Loucy (cell line): Measurements from ENCODE around the gene SYNDIG1.

Experiments used
- H2AFZ ChIP-seq: fragments of 200-600 bp; sonication (generic); 2 replicates; pipeline ENCODE4 v1.6.0; 2016; ENCODE audit warnings: antibody characterized with exemption, mild to moderate bottlenecking, low read length, moderate library complexity
- H3F3A ChIP-seq: fragments of 200-600 bp; 2 replicates; pipeline ENCODE4 v1.6.0; 2016; ENCODE audit warnings: antibody characterized with exemption, low read depth, mild to moderate bottlenecking
- H3K27me3 ChIP-seq: fragments of 200-600 bp; sonication (generic); 2 replicates; pipeline ENCODE4 v1.6.1; 2014; ENCODE audit warnings: low read length, mild to moderate bottlenecking; ENCODE audit not compliant: insufficient read depth, poor library complexity, severe bottlenecking
- H3K36me3 ChIP-seq: fragments of 200-600 bp; sonication (generic); 2 replicates; pipeline ENCODE4 v1.6.1; 2016; ENCODE audit warnings: low read length; ENCODE audit not compliant: insufficient read depth
- H3K4me1 ChIP-seq: fragments of 200-600 bp; sonication (generic); 2 replicates; pipeline ENCODE4 v1.5.1; 2014; ENCODE audit warnings: low read length, mild to moderate bottlenecking; ENCODE audit not compliant: insufficient read depth, poor library complexity, severe bottlenecking
- H3K4me2 ChIP-seq: fragments of 200-600 bp; sonication (generic); 2 replicates; pipeline ENCODE4 v1.6.0; 2014; ENCODE audit warnings: antibody characterized with exemption, low read length, low read depth, mild to moderate bottlenecking; ENCODE audit not compliant: poor library complexity, severe bottlenecking
- H3K4me3 ChIP-seq: fragments of 200-600 bp; sonication (generic); 2 replicates; pipeline ENCODE4 v1.5.1; 2014; ENCODE audit warnings: low read length, mild to moderate bottlenecking, mixed read lengths; ENCODE audit not compliant: poor library complexity, severe bottlenecking
- H3K79me2 ChIP-seq: fragments of 200-600 bp; sonication (generic); 2 replicates; pipeline ENCODE4 v1.6.1; 2014; ENCODE audit warnings: low read length; ENCODE audit not compliant: insufficient read depth
- H3K9ac ChIP-seq: fragments of 200-600 bp; sonication (generic); 2 replicates; pipeline ENCODE4 v1.6.0; 2014; ENCODE audit warnings: mild to moderate bottlenecking, low read depth, low read length, moderate library complexity; ENCODE audit not compliant: poor library complexity, severe bottlenecking
- H3K9me2 ChIP-seq: fragments of 200-600 bp; sonication (generic); replicated peaks from 2 replicates; pipeline ENCODE4 v1.6.1; 2016; ENCODE audit warnings: low read depth, low read length, mixed read lengths
- H3K9me3 ChIP-seq: fragments of 200-600 bp; sonication (generic); 2 replicates; pipeline ENCODE4 v1.6.1; 2014; ENCODE audit warnings: mild to moderate bottlenecking, antibody characterized with exemption, low read length, low read depth; ENCODE audit not compliant: insufficient read depth
- H4K20me1 ChIP-seq: fragments of 200-600 bp; sonication (generic); 2 replicates; pipeline ENCODE4 v1.6.0; 2014; ENCODE audit warnings: antibody characterized with exemption, low read length, mild to moderate bottlenecking; ENCODE audit not compliant: insufficient read depth, poor library complexity, severe bottlenecking
- EZH2phosphoT487 ChIP-seq: fragments of 200-600 bp; IDR thresholded peaks from 2 replicates; pipeline ENCODE4 v1.6.1; 2018; ENCODE audit warnings: antibody characterized with exemption, mild to moderate bottlenecking, moderate library complexity, borderline replicate concordance
- TF ChIP-seq, protein P1 (sequence below): fragments of 200-600 bp; sonication (generic); conservative IDR thresholded peaks from 2 replicates; pipeline ENCODE4 v1.5.1; 2014; ENCODE audit warnings: mild to moderate bottlenecking, antibody characterized with exemption, low read length

The SYNDIG1 gene

DNA sequence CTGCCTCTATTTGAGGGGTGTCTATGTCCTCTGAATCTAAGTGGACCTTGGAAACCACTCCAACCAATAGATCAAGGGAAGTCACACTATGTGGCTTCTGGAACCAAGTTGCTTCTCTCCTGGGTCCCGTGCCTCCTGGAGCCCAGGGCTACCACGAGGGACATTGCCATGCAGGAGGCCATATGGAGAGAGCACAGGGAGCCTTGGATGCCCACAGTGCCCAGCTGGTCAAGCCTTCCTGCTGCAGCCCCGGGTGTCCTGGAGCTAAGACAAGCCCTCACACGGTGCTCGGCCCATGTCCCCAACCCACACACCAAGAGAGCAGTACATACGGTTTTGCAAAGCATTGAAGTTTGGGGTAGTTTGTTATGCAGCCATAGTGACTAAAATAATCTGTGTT, 231.6 kb downstream of the SYNDIG1 start:
- H4K20me1 ChIP-seq: no peaks in the 10 kb centered on the region
- no peaks in the 10 kb centered on the region for H3K36me3 ChIP-seq
- no peak overlapping the region for H3K4me2 ChIP-seq
- no peak overlapping the region for H3K4me3 ChIP-seq
- no peaks in the 10 kb centered on the region for H3K9me3 ChIP-seq
- no peaks in the 10 kb centered on the region for H3K4me1 ChIP-seq
- no peak overlapping the region for H2AFZ ChIP-seq
- no peak overlapping the region for H3K9ac ChIP-seq
- TF ChIP-seq, protein P1, sequence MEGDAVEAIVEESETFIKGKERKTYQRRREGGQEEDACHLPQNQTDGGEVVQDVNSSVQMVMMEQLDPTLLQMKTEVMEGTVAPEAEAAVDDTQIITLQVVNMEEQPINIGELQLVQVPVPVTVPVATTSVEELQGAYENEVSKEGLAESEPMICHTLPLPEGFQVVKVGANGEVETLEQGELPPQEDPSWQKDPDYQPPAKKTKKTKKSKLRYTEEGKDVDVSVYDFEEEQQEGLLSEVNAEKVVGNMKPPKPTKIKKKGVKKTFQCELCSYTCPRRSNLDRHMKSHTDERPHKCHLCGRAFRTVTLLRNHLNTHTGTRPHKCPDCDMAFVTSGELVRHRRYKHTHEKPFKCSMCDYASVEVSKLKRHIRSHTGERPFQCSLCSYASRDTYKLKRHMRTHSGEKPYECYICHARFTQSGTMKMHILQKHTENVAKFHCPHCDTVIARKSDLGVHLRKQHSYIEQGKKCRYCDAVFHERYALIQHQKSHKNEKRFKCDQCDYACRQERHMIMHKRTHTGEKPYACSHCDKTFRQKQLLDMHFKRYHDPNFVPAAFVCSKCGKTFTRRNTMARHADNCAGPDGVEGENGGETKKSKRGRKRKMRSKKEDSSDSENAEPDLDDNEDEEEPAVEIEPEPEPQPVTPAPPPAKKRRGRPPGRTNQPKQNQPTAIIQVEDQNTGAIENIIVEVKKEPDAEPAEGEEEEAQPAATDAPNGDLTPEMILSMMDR: no peak
- no peak for TF ChIP-seq EZH2phosphoT487
- H3K79me2 ChIP-seq: no peaks in the 10 kb centered on the region
- H3F3A ChIP-seq: no peaks in the 10 kb centered on the region
- H3K9me2 ChIP-seq: no peaks in the 10 kb centered on the region
- H3K27me3 ChIP-seq: no peaks in the 10 kb centered on the region

DNA sequence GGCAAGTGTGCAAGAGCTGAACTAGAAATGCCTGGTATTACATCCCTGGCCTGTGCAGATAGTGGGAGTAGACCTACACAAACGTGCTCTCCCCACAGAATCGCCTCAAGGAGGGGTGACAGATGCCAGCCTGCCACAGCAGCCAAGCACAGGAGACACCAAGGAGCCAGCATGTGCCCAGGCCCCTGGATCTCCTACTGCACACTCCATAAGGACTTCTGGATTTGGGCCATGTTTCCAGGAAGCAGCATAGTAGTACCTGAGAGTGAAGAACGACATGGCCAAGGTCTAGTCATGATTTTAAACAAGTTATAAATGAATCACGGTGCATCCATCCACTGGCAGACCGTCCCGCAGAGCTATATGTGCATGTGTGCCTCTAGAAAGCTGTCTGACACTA, 232.2 kb downstream of the SYNDIG1 start:
- Histone ChIP-seq H3K79me2 (no peaks in the 10 kb centered on the region), H3K9ac (no peak overlapping the region), H3K4me3 (no peak overlapping the region), H4K20me1 (no peaks in the 10 kb centered on the region), H3F3A (no peaks in the 10 kb centered on the region), H3K36me3 (no peaks in the 10 kb centered on the region), H3K4me2 (no peak overlapping the region), H2AFZ (no peak overlapping the region), H3K9me2 (no peaks in the 10 kb centered on the region), H3K9me3 (no peaks in the 10 kb centered on the region), H3K4me1 (no peaks in the 10 kb centered on the region), H3K27me3 (no peaks in the 10 kb centered on the region)
- TF ChIP-seq EZH2phosphoT487: no peak
- TF ChIP-seq, protein P1: no peak

DNA sequence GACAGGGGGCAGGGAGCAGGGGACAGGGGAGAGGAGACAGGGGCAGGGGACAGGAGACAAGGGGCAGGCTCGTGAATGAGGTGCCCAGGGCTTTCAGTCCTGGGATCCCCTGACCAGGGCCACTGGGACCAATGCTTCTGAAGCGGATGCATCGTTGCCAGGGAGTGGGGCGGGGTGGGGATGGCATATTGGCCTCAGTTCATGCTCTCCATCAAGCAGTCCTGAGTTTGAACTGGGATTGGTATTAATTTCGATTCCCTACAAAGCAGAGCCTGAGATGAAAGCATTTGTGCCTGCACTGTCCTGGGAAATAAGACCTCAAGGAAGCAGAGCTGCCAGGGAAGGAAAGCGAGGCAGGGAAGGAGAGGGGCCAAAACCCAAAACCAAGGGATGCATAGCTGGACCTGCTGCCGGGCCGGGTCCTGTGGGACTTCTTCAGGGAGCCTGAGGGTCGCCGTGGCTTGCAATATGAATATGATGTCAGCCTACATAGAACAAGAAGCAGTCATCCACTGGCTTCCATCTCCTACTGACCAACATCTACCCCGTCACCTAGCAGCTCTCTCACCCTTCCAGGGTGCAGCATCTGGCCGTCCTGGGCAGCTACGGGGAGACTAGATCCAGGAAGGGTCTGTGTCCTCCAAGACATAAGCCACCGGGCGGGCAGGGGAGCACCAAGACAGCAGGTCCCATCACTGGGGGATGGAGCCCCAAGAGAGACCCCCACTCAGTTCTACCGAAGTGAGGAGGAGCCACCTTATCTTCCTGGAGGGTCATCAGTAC, 233.3 kb downstream of the SYNDIG1 start:
- TF ChIP-seq, protein P1: no peak
- TF ChIP-seq EZH2phosphoT487: no peak
- no peaks in the 10 kb centered on the region for H3F3A ChIP-seq
- H3K36me3 ChIP-seq: no peaks in the 10 kb centered on the region
- H3K9me2 ChIP-seq: no peaks in the 10 kb centered on the region
- H3K9me3 ChIP-seq: no peaks in the 10 kb centered on the region
- no peak overlapping the region for H3K4me2 ChIP-seq
- H4K20me1 ChIP-seq: no peaks in the 10 kb centered on the region
- no peak overlapping the region for H3K9ac ChIP-seq
- H3K4me1 ChIP-seq: no peaks in the 10 kb centered on the region
- no peak overlapping the region for H2AFZ ChIP-seq
- H3K27me3 ChIP-seq: no peaks in the 10 kb centered on the region
- no peak overlapping the region for H3K4me3 ChIP-seq
- H3K79me2 ChIP-seq: no peaks in the 10 kb centered on the region
